Gastrocnemius medialis (tissue), 4 donors: ENCODE data around the gene PPP1R3D.

Source experiments
- CTCF ChIP-seq, 5 experiments: fragments of 450-650 bp in 3 of 5; fragments of 200-600 bp in 2 of 5; sonication (generic) in 2 of 5; IDR thresholded peaks in 4 of 5; conservative IDR thresholded peaks in 1 of 5; 1 replicate in 4 of 5; 2 replicates in 1 of 5; pipeline ENCODE4 v1.5.1; 2016 to 2019; ENCODE audit warnings: antibody characterized with exemption in 5 of 5, mild to moderate bottlenecking in 3 of 5, moderate library complexity in 3 of 5
- POLR2A ChIP-seq, 2 donors: fragments of 450-650 bp; IDR thresholded peaks; one replicate each; pipeline ENCODE4 v1.6.1; 2017; ENCODE audit warnings: antibody characterized with exemption in 2 of 2, mild to moderate bottlenecking in 2 of 2, moderate library complexity in 2 of 2

DNA sequence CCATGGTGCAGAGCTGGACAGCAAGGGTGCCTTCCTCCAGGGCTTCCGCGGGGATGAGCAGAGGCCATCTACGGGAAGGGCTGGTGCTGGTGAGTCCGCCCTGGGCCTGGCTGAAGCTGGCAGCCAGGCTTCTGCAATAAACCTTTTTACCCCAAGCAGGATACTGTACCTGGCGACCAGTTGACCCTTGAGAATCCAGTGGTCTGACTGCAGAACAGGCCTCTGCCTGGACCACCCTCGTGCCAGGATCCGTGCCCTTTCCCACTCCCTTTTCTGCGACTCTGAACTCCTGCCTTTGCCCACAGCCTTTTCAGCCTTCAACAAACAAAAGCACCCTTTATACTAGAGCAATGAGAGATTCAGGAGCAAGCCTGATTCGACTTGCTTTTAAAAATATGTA, 37.0 kb upstream of the PPP1R3D start:
- TF ChIP-seq POLR2A (IDR thresholded peaks at IDR 0.05) (no peak), CTCF (IDR thresholded peaks at IDR 0.05 in 4 of 5, conservative IDR thresholded peaks at IDR 0.05 in 1 of 5) (no peak)
